NCI-H1417 treated with DMSO at 0.1 percent for 48 hours (cell line): ENCODE results near the gene MORC3.
"Not testable (repeated sequence)": the region's sequence is repeated elsewhere in the genome, so short reads cannot be mapped to it uniquely, and the experiment has no call there.

Source experiments
- DNase-seq: peaks from one replicate; lab custom pipeline; 2025; lab: John Stamatoyannopoulos, UW

MORC3 gene

DNA sequence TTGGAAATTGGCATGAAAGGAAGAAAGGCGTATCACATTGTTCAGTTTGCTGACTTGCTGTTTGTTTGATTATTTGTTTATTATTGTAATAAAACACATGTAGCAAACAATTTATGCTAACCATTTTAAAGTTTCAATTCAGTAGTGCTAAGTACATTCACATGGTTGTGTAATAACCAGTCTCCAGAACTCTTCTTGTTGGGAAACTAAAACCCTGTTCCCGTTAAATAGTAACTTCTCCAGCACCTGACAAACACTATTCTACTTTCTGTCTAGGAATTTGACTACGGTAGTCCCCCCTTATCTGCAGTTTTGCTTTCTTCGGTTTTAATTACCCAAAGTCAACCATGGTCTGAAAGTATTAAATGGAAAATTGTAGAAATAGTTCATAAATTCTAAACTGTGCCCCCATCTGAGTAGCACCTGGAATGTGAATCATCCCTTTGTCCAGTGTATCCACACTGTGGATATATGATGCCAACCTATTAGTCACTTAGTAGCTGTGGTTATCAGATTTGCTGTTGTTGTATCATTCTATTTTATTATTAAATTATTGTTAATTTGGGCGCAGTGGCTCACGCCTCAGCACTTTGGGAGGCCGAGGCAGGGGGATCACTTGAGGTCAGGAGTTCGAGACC, 5.5 kb downstream of the MORC3 start:
- DNase-seq: no peak

- no peak for DNase-seq
These were observed 10.9 kb downstream of the MORC3 start for GRCh38 chr21:36330904-36331303.

- DNase-seq: no peak
These were observed 17.1 kb downstream of the MORC3 start for GRCh38 chr21:36337099-36337509.

DNA sequence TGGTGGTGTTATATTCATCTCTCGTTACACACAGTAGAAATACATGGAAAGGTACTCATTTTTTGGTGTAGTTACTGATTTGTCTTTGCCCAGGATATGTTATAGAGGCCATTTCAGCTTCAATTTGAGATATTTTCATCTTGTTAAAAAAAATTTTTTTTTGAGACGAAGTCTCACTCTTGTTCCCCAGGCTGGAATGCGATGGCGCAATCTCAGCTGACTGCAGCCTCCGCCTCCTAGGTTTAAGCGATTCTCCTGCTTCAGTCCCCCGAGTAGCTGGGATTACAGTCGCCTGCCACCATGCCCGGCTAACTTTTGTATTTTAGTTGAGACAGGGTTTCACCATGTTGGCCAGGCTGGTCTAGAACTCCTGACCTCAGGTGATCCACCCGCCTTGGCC, 19.0 kb downstream of the MORC3 start:
- DNase-seq: no peak

- not testable (repeated sequence) for DNase-seq
These were observed 22.6 kb downstream of the MORC3 start for GRCh38 chr21:36342581-36342980.

DNA sequence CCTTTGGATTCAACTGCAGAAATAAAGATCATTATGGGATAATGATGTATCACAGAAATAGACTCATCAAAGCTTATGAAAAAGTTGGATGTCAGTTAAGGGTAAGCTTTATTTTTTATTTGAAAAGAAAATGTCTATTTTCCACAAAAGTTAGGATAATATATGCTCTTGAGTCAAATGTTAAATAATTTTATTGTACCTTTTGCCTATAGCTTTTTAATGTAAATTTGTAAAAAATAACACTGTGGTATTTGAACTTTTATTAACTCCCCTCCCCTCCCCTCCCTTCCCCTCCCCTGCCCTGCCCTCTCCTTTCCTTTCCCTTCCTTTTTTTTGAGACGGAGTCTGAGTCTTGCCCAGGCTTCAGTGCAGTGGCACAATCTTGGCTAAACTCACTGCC, 24.9 kb downstream of the MORC3 start:
- no peak for DNase-seq

GRCh38 chr21:36347278-36347961, 27.4 kb downstream of the MORC3 start:
- no peak for DNase-seq

DNA sequence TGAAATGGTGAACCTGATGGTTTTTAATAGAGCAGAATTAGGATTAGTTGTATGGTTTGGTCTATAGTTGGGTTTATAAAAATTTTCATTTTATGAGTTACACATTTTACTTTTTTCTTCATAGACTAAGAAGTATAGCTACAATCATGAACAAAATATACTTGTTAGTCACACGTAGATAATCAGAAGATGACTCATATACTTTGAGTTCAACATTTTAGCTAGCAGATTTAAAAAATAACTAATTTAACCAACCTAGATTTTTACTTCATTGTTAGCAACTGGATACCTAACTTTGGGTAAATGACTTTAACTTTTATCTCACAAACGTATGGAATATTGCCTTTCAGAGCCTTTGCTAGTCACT, 27.9 kb downstream of the MORC3 start:
- DNase-seq: no peak

- no peak for DNase-seq
These were observed 29.3 kb downstream of the MORC3 start for GRCh38 chr21:36349315-36349714.

- no peak for DNase-seq
These were observed 30.4 kb downstream of the MORC3 start for GRCh38 chr21:36350282-36350910.

DNA sequence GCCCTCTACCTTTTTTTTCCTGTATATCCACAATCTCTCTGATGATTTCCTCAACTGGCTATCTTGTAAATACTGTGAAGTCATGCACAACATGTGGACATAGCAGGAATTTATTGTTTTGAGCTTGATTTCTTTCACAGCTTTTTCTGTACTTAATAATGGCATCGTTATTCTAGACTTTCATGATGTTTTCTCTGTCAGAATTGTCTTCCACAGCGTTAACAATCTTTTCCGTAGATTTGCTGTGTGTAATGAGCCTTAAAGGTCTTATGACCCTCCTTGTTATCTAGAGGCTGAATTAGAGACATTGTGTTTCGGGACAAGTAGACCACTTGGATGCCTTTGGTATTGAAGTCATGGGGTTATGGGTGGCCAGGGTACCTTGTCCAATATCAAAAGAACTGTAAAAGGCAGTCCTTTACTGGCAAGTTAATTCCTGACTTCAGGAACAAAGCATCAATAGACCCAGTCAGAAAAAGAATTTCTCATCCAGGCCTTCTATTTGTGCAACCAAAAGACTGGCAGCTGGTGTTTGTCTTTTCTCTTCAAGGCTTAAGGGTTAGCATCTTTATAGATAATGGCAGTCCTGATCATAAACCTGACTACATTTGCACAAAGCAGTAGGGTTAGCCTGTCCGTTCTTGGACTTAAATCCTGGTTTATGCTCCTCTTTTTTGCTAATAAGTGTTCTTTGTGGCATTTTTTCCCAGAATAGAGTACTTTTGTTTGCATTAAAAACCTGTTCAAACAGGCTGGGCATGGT, 35.1 kb downstream of the MORC3 start:
- no peak for DNase-seq

- peak; percentile 55 for DNase-seq
These were observed 35.9 kb downstream of the MORC3 start for GRCh38 chr21:36355868-36356267.

DNA sequence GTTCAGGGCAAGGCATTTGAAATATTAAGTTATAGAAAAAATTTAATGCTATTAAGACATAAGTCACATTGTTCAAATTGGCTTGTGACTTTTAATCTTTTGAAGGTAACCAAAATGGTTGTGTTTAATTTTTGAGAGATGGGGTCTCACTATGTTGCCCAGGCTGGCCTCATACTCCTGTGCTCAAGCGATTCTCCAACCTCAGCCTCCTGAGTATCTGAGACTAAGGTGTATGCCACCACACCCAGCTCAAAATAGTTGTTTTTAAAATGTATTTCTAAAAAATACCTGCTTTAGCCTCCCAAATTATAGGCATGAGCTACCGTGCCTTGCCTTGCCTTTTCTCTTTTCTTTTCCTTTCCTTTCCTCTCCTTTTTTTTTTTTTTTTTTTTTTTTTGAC, 39.2 kb downstream of the MORC3 start:
- no peak for DNase-seq

DNA sequence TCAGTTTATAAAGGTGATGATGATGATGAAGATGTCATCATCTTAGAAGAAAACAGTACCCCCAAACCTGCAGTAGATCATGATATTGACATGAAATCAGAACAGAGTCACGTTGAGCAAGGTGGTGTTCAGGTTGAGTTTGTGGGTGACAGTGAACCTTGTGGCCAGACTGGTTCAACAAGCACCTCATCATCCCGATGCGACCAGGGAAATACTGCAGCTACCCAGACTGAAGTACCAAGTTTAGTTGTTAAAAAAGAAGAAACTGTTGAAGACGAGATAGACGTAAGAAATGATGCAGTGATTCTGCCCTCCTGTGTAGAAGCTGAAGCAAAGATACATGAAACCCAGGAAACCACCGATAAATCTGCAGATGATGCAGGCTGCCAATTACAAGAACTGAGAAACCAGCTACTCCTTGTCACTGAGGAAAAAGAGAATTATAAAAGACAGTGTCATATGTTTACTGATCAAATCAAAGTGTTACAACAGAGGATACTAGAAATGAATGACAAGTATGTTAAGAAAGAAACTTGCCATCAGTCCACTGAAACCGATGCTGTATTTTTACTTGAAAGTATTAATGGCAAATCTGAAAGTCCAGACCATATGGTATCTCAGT, 49.2 kb downstream of the MORC3 start:
- DNase-seq: no peak

GRCh38 chr21:36375994-36376393, 56.0 kb downstream of the MORC3 start:
- no peak for DNase-seq

GRCh38 chr21:36377391-36377842, 57.4 kb downstream of the MORC3 start:
- DNase-seq: no peak

DNA sequence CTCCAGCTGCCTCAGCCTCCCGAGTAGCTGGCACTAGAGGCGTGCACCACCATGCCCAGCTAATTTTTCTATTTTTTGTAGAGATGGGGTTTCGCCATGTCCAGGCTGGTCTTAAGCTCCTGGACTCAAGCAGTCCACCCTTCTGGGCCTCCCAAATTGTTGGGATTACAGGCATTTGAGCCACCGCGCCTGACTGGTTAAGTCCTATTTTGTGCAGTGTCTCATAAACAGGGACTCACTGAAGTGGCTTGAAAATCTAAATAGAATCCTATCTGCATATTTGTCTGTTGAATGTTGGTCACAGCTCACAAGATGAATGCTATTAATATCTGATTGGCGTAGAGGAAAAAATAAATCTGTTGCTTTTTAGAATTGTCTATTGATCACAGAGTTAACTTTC, 59.3 kb downstream of the MORC3 start:
- no peak for DNase-seq

DNA sequence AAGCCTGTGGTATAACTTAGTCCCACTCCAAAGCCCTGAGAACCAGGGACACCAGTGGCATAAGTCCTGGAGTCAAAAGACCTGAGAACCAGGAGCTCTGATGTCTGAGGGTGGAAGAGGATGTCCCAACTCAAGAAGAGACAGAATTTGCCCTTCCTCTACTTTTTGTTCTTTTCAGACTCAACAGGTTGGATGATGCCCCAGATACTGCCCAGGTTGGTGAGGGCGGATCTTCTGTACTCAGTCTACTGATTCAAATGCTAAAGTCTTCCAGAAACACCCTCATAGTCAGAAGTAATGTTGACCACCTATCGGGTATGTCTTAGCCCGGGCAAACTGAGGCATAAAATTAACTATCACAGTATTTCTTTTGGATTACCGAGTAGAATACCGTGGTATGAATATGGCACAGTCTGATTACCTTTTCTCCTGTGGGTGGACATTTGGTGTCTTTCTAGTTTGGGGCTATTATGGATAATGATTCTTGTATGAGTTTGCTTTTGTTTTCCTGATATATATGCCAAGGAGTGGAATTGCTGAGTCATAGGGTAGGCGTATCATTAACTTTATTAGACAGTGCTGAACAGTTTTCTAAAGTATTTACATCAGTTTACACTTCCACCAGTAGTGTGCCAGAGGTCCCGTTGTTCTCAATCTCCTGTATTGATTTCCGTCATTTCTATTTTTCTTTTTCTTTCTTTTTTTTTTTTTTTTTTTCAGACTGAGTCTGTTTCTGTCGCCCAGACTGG, 62.0 kb downstream of the MORC3 start:
- DNase-seq: no peak

GRCh38 chr21:36382722-36383121, 62.7 kb downstream of the MORC3 start:
- not testable (repeated sequence) for DNase-seq

GRCh38 chr21:36384885-36385232, 64.9 kb downstream of the MORC3 start:
- no peak for DNase-seq

- peak; percentile 61 for DNase-seq
These were observed 65.4 kb downstream of the MORC3 start, which contains the start of gene CHAF1B for GRCh38 chr21:36385233-36386030. Gene CHAF1B (plus strand): TSS chr21:36385392. CDS start chr21:36386137, 745 bp downstream.
